Measurements from ENCODE around the gene APOBEC4. TPM values are rescaled to one million over a fixed set of nuclear protein-coding genes. Genes with fewer than 3 reads are reported as not detected.

APOBEC4 gene
- polyA plus RNA-seq, 1 experiment = not detected

GRCh38 chr1:183654706-183655105, 1.6 kb upstream of the APOBEC4 start:
- no peak for TF ChIP-seq CTCF (IDR thresholded peaks at IDR 0.05; ENCODE audit: insufficient read depth, low read depth, low read length)
- no peaks in the 10 kb centered on the region for H3K36me3 ChIP-seq (ENCODE audit: control insufficient read depth, insufficient read depth, low read length)
- ChIA-PET CTCF (interaction anchor here (0.7 to 6.8 kb wide), 13 partner anchors 11 to 693 kb away, joined by 3 to 106 read pairs (median 5); no protein-coding TSS in a partner anchor), POLR2A (no interaction called here)
- no peak overlapping the region for H3K4me3 ChIP-seq (ENCODE audit: low read depth, low read length)
- no peak for DNase-seq (ENCODE audit: low read depth)
- H3K27me3 ChIP-seq (ENCODE audit: control insufficient read depth, insufficient read depth, low read length) = no peaks in the 10 kb centered on the region

GRCh38 chr1:183653876-183654451, 848 bp upstream of the APOBEC4 start:
- Histone ChIP-seq H3K4me3 (ENCODE audit: low read depth, low read length) (no peak overlapping the region), H3K27me3 (ENCODE audit: control insufficient read depth, insufficient read depth, low read length) (no peaks in the 10 kb centered on the region), H3K36me3 (ENCODE audit: control insufficient read depth, insufficient read depth, low read length) (no peaks in the 10 kb centered on the region)
- ChIA-PET CTCF (interaction anchor here (1.7 to 6.8 kb wide), 6 partner anchors 10 to 262 kb away, joined by 4 to 106 read pairs (median 5); no protein-coding TSS in a partner anchor), POLR2A (no interaction called here)
- no peak for TF ChIP-seq CTCF (IDR thresholded peaks at IDR 0.05; ENCODE audit: insufficient read depth, low read depth, low read length)
- DNase-seq (ENCODE audit: low read depth) = no peak

- ChIA-PET CTCF (interaction anchor here (2.6 to 6.8 kb wide), 3 partner anchors 22 to 262 kb away, joined by 6 to 106 read pairs (median 29); no protein-coding TSS in a partner anchor), POLR2A (no interaction called here)
- DNase-seq (ENCODE audit: low read depth) = no peak
- TF ChIP-seq CTCF (IDR thresholded peaks at IDR 0.05; ENCODE audit: insufficient read depth, low read depth, low read length) = no peak
- Histone ChIP-seq H3K36me3 (ENCODE audit: control insufficient read depth, insufficient read depth, low read length) (no peaks in the 10 kb centered on the region), H3K4me3 (ENCODE audit: low read depth, low read length) (no peak overlapping the region), H3K27me3 (ENCODE audit: control insufficient read depth, insufficient read depth, low read length) (no peaks in the 10 kb centered on the region)
These were observed 312 bp upstream of the APOBEC4 start for GRCh38 chr1:183653462-183653794.

- ChIA-PET POLR2A (no interaction called here), CTCF (interaction anchor here (1.5 to 6.8 kb wide), 2 partner anchors 33 to 263 kb away, joined by 7 to 106 read pairs; no protein-coding TSS in a partner anchor)
- no peak for DNase-seq (ENCODE audit: low read depth)
- Histone ChIP-seq H3K27me3 (ENCODE audit: control insufficient read depth, insufficient read depth, low read length) (no peaks in the 10 kb centered on the region), H3K36me3 (ENCODE audit: control insufficient read depth, insufficient read depth, low read length) (no peaks in the 10 kb centered on the region), H3K4me3 (ENCODE audit: low read depth, low read length) (no peak overlapping the region)
- no peak for TF ChIP-seq CTCF (IDR thresholded peaks at IDR 0.05; ENCODE audit: insufficient read depth, low read depth, low read length)
These were observed 1.0 kb downstream of the APOBEC4 start for GRCh38 chr1:183652107-183652506.

- DNase-seq (ENCODE audit: low read depth) = no peak
- H3K4me3 ChIP-seq (ENCODE audit: low read depth, low read length) = no peak overlapping the region
- TF ChIP-seq CTCF (IDR thresholded peaks at IDR 0.05; ENCODE audit: insufficient read depth, low read depth, low read length) = no peak
- POLR2A ChIA-PET = no interaction called here
- H3K27me3 ChIP-seq (ENCODE audit: control insufficient read depth, insufficient read depth, low read length) = no peaks in the 10 kb centered on the region
- H3K36me3 ChIP-seq (ENCODE audit: control insufficient read depth, insufficient read depth, low read length) = no peaks in the 10 kb centered on the region
- CTCF ChIA-PET = interaction anchor here (1.5 to 6.8 kb wide), 2 partner anchors 34 to 264 kb away, joined by 7 to 106 read pairs; no protein-coding TSS in a partner anchor
These were observed 1.5 kb downstream of the APOBEC4 start for GRCh38 chr1:183651612-183652011.
